GM19395 (cell line): ENCODE measurements around the gene APEH.
"Not testable (repeated sequence)": the region's sequence is repeated elsewhere in the genome, so short reads cannot be mapped to it uniquely, and the experiment has no call there.

Experiments used
- ATAC-seq: cut with Tn5 transposase; IDR thresholded peaks from one replicate; pipeline ENCODE4 v1.9.1; 2021; ENCODE audit warnings: mild to moderate bottlenecking, moderate library complexity; ENCODE audit not compliant: unreplicated experiment

Gene APEH

DNA sequence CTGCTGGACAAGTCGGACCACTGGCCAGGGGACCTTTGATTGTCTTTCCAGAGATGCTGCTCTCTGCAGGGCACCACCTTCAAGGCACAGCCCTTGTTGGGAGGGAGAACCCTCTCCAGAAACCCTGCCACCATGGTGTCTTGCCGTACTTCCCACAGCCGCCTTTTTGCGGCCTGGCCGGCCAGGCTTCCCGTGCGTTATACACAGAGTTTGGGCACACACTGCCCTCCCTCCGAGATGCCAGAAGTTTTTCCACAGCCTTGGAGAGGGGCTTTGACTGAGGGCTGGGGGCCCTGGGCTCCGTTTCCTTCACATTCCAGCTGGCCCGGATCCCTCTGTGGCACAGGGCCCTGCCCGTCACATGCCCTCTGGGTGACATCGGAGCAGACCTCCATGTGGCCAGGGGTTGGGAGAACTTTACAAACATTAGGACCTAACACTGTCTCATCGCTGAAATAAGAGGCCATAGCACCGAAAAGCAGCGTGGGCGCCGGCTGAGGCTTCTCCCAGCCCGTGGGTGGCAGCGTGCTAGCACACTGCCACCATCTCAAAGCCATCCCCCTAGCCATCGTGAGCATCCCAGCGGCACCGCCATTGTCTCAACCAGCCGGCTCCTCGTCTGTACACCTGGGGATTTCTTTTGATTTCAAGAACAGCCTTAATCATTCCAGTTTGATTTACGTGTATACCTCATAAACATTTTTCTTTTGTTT is 6.3 kb upstream of the APEH start:
- ATAC-seq: no peak

DNA sequence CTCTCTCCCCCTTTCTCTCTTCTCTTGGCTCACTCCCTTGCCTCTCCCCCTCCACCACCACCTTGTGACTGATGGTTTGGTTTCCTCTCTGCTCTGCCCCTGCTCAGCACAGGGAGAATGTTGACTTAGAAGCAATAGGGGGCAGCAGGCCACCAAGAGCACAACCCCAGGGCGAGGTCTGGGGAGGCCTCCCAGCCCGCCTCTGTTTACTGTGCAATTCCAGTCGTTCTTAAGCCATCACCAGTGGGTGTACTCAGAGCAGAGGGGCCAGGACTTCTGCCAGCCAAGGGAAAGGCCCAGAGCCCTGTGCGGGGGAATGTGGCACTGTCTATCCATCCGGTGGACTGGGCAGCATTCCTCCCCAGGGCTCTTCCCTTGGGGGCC is 5.7 kb upstream of the APEH start:
- no peak for ATAC-seq

DNA sequence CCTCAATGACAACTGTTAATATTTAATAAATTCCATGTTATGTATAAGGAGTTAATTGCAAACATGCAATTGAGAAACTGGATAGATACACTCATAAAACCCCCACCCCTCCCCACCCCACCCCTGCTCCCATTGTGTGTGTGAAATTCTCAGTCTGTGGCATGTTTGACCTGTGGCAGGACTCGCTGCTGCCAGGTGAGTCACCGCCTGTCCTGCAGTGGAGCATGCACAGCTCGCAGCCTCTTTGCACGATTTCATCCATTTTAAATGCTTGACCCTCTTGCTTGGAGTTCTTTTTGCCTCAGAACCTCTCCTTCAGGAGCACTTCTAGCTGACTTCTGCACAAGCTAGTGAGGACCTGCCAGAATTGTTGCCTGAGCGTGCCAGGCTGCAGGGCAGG is 5.3 kb upstream of the APEH start:
- no peak for ATAC-seq

DNA sequence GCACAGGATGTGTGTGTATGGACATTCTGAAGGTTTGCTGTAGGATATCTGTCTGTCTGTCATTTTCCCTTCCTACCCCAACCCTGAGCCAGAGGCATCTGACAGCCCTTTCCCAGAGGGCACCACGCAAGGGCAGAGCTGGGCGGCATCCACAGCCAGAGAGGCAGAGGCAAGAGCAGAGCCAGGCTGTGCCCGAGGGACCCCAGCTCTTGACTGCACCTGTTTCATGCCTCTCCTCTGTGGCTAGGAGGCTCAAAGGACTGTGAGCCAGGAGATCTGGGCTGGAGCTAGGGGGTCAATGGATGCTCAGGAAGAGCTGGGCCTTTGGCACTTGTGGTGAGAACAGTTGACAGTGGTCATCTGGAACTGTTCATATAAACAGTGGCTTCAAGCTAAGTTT is 4.8 kb upstream of the APEH start:
- no peak for ATAC-seq

DNA sequence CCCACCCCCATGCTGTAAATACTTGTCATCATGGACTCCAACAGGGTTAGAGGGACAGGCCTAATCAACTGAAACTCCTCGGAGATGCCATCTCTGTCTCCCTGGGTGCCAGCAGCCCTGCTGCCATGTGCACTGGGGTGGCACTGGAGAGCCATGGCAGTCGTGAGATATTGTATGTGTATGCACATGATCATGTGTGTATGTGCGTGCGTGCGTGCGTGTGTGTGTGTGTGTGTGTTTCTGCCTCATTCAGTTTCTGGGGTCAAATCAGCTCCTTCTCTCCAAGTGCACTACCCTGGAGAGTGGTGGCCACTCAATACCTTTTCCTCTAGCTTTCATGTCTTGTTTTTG is 3.2 kb upstream of the APEH start:
- ATAC-seq: no peak

DNA sequence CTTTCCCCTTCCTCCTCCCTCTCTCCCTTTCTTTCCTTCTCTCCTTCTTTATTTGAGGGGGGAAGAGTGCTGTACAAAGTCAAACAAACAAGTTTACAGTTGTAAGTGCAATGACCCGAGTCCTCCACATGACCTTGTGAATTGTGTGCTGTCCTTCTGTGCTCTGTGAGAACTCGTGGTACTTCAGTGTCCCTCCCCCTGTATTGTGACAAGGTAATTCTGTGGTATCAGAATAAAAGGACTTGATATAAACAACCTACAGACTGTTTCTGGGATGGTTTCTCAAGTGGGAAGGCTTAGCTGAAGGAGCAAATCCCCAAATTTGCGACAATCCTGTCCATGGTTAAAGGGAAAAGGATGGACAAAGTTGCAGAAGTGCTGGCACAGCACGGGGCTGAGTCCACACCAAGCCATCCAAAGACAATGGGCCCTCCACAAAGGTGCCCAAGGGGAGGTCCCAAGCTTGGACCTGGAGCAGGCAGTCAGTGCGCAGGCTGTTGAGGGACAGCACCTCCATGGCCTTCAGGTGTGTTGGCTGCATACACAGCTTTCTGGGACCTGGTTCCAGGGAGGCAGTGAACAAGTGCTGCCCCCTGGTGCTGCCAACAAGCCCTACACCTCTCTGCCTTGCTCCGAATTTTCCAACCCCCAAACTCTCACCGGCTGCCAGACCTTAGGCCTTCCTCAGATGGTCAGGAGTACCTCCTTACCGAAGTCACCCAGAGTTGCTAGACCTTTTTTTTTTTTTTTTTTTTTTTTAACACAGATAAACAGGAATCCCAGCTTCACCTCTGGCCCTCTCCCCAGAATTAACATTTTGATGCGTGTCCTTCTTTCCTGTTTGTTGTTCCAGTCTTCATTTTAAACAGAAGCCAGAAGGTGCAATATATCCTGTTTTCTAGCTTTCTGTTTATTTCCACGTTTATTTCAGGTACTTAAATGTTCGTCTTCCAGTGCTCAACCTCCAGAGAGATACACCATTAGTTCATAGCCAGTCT is 2.6 kb upstream of the APEH start:
- ATAC-seq: no peak

DNA sequence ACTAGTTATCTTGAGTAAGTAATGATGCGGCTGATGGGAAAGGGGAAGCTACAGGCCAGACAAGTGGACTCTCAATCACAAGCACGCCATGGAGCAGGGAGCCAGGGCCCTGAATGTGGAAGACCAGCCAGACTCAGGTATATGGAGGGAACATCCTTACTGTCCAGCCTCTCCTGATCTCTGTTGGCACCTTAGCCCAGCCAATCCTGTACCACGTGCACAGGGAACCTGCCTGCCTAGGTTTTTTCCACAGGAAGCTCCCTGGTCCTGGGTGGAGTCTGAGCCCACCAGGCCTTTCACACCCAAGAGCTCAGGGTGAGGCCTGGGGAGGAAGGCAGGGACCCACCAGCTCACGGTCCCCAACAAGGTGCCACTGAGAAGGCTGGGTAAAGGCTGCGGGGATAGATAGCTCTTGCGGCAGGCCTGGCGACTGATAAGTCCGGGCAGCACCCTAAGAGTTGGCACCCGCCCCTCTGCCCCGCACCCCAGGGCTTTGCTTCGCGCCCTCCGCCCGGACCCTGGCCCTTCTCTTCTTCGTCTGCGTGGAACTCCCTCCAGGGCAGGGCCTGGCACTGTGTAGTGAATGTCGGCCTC is 933 bp upstream of the APEH start:
- no peak for ATAC-seq

DNA sequence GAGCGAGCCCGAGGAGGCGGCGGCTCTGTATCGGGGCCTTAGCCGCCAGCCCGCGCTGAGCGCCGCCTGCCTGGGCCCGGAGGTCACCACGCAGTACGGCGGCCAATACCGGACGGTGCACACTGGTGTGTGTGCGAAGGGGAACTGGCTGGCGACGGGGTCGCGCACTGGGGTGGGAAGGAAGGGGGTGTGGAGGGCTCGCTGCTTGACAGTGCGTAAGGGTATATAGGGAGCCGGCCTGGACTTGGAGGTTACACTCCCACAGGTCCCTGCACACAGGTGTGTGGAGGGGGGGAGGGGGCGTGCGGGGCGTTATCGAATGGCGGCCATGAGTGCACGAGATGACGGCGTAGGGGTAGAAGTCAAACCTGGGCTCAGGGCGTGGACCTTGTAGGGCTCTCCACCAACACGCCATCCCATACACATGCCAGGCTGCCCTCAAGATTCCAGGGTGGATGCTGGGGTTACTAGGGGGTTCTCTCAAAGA is 389 bp downstream of the APEH start:
- peak; percentile 36 for ATAC-seq

DNA sequence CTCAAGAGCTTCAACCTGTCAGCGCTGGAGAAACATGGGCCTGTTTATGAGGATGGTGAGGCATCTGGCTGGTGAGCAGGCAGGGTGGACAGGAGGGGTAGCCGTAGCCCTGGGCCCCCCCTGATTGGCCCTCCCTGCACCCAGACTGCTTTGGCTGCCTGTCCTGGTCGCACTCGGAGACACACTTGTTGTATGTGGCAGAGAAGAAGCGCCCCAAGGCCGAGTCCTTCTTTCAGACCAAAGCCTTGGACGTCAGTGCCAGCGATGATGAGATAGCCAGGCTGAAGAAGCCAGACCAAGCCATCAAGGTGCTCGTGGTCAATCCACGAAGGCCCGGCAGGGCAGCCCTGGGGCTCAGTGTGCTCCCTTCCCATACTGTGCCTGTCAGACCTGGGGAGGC is 1.8 kb downstream of the APEH start:
- ATAC-seq: no peak

DNA sequence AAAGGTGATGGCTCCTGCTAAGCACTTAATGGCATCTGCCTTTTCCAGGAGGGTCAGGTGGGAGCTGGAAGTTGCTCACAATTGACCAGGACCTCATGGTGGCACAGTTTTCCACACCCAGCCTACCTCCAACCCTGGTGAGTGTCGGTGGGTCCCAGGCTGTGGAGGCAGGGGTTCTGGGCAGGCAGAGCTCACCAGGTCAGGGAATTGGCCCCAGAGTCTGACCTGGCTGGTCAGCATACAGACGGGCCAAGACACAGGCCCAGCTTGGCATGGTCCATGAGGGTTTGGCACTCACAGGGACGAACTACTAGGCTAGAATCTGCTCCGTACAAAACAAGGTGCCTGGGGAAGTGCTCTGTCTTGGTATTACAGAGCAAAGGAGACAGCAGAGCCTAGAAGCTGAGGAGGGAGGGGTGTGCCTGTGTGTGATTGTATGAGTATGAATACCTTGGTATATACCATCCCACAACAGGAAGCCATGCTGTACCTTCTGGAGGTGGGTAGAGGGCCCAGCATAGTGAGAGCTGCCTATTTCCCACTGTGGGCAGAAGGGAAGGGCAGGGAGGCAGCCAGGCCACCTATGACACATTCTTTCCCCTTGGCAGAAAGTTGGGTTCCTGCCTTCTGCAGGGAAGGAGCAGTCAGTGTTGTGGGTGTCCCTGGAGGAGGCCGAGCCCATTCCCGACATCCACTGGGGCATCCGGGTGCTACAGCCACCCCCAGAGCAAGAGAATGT is 6.5 kb downstream of the APEH start:
- ATAC-seq: no peak

DNA sequence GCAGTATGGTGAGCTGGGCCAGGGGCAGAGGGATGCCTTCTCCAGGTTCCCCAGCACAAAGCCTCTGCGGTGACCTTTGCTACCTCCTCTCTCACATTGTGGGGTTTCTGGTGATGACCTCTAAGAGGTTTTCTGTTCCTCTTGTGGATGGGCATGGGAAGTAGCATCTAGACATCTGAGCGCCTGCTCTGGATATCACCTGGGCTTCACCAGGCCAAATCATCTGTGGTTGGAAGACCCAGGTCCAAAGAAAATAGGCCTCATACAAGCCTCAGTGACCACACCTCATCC is 7.0 kb downstream of the APEH start:
- no peak for ATAC-seq

DNA sequence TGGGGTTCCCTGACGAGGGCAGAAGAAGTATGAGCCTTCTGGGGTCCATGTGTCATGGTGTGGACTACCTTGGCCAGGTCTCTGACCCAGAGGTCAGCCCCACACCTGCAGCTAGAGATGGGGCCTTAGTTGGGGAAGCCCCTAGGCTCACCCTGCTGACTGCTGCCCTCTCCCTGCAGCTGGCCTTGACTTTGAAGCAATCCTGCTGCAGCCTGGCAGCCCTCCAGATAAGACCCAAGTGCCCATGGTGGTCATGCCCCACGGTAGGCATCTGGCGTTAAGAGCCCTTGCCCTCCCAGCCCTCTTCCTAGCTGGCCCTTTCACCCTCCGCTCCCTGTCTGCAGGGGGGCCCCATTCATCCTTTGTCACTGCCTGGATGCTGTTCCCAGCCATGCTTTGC is 7.4 kb downstream of the APEH start:
- no peak for ATAC-seq

DNA sequence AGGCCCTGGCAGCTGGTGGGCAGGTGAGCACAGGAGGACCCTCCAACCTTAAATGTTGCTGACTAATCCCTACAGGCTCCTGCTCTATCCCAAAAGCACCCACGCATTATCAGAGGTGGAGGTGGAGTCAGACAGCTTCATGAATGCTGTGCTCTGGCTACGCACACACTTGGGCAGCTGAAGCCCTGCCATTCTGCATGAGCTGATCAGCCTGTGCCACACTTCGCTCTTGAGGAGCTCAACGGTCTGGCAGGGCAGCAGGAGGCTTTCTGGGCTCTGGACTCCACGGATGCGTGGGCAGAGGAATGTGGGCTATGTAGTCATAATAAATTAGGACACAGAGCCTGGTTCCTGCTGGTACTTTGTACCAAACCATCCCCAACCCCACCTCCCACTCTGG is 9.0 kb downstream of the APEH start:
- ATAC-seq: no peak

DNA sequence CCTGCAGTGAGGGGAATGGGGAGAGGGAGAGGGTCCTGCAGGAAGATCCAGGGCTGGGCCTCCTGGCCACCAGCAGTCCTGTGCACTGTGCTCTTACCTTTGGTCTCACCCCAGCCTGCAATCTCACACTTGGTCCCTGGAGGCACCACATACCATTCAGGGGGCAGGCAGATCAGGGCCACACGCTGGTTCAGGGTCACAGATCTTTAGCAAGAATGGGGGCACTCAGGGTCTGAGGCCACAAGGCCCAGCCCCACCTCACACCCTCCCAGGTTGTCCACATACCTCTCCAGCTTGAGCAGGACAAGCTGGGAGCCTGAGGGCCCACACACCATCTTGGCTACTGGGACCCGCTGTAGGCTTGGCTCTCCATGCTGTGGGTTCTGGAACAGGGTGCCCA is 10.3 kb downstream of the APEH start:
- ATAC-seq: not testable (repeated sequence)

DNA sequence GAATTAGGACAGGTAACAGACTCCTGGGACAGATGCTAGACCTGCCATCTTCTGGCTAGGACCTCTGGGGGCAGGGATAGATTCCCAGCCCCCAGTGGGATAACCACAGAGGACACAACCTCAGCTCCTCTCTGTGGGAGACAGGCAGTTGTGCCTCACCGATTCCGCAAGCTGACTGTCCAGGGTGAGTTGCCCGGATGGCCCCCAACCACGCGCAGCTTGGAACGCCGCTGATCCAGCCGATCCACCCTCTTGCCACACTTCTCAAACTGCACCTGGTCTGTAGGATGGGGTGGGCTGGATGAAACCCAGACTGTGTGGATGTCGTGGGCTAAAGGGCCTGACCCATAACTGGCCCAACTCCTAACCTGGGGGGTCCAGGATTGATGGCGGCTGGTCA is 11.0 kb downstream of the APEH start:
- not testable (repeated sequence) for ATAC-seq

DNA sequence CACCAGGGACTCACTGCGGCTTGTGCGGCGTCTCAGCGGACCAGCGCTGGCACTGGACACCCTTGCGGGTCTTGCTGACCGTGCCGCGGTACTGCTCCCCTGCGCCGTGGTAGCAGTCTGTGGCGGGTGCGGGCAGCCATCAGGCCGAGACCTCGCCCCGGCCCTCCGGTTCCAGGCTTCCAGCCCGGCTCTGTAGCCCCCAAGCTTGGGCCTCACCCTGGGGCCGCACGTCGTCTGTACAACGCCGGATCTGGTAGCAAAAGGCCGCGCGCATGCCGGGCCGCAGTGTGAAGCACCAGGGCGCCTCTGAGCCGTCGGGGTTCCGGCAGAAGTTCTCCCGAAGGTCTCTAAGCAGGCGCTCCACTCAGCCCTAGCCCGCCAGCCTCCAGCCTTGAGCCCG is 11.7 kb downstream of the APEH start:
- ATAC-seq: not testable (repeated sequence)

DNA sequence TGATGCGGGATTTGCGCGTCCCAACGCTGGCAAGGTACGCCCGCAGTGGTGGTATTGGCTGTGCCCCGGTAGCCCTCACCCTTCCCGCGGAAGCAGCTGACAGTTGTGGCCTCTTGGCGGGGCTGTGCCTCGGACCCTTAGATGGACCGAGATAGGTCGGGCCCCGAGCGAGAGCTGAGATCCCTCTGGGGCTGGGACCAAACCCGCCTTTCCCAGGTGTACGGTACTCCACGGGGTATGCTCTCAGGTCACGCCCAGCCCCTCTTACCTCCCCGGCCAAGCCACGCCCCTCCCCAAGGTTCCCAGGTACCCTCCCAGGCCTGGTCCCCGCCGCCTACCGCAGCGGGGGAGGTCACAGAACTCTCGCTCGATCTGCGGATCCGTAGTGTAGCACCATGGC is 12.2 kb downstream of the APEH start:
- ATAC-seq: not testable (repeated sequence)

DNA sequence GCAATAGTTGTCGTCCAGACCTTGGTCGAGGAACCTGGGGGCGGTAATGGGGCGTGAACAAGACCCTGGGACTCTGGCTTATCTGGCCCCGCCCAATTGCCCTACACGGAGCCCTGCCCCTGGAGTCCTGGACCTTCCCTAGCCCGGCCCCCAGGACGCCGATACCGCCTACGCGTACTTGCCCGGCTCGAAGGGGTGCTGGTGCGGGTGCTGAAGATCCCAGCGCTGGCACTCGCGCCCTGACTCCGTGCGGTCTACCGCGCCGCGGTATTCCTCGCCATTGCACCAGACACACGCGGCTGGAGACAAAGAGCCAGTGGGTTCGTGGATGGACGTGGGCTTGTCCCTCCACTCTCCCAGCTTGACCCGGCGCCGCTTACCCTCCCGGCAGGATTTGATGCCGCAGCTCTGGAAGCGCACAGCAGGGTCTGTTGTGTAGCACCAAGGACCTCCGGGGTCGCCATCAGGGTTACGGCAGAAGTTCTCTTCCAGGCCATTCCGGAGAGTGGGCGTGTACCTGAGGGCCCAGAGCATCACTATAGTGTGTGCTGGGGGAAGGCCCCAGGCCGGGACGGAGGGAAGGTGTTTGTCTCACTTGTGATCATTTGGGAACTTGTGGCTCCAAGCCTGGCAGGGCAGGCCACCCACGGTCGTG is 12.7 kb downstream of the APEH start:
- ATAC-seq: not testable (repeated sequence)

DNA sequence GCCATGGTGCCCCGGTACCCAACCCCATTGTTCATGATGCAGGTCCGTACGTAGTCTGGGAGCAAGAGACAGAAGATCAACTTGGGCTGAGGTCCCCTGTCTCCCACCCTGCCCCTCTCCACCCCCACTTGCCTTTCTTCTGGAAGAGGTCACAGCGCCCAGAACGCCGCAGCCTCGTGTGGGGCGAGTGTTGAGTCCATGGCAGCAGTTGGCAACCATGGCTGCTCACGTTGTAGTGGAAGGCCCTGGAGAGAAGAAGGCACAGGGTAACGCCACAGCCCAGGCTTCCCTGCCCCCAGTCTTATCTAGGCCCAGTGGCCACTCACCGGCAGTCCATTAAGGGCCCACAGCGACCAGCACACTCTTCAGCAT is 13.3 kb downstream of the APEH start:
- not testable (repeated sequence) for ATAC-seq

DNA sequence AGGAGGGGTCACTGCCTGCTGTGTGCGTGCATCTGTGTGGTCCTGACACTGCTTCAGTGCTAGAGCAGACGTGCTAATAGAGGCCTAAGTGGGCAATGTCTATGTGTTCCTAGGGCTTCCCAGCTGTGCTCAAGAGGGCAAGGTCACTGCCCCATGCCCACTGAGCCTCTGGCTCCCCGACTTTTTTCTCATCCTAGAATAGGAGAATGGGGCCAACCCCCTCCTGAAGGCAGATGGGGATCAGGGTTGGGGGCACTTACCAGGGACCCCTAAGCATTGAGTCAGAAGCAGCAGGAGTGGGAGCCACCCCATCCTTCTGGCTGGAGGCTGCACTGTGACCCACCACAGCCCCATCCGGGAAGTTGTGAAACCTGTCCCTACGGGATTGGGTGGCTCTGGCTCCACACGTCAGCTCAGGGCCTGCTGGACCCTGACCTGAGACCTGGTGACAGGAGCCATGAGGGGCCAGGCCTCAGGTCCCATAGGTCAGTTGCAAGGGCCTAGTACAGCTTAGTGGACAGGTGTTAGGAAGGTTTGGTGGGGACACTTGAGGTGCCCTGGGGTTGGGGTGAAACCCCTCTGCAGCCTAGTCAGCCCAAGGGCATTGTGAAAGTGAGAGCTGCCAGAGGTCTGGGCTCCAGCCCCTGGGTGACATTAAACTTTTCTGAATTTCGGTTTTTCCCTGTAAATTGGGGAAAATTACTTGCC is 14.3 kb downstream of the APEH start:
- not testable (repeated sequence) for ATAC-seq
